GM12874 (cell line): Measurements from ENCODE around the gene KLF7.

Source experiments
- TF ChIP-seq, protein P1 (sequence below): IDR thresholded peaks from 2 replicates; pipeline ENCODE4 v1.5.1; 2011; ENCODE audit warnings: low read depth, mild to moderate bottlenecking, control low read depth, low read length, moderate library complexity; ENCODE audit not compliant: insufficient read depth

The KLF7 gene

GRCh38 chr2:207082619-207083018, 83.1 kb downstream of the KLF7 start:
- TF ChIP-seq, protein P1, sequence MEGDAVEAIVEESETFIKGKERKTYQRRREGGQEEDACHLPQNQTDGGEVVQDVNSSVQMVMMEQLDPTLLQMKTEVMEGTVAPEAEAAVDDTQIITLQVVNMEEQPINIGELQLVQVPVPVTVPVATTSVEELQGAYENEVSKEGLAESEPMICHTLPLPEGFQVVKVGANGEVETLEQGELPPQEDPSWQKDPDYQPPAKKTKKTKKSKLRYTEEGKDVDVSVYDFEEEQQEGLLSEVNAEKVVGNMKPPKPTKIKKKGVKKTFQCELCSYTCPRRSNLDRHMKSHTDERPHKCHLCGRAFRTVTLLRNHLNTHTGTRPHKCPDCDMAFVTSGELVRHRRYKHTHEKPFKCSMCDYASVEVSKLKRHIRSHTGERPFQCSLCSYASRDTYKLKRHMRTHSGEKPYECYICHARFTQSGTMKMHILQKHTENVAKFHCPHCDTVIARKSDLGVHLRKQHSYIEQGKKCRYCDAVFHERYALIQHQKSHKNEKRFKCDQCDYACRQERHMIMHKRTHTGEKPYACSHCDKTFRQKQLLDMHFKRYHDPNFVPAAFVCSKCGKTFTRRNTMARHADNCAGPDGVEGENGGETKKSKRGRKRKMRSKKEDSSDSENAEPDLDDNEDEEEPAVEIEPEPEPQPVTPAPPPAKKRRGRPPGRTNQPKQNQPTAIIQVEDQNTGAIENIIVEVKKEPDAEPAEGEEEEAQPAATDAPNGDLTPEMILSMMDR, result no peak

GRCh38 chr2:207078186-207078798, 87.5 kb downstream of the KLF7 start:
- TF ChIP-seq, protein P1, result no peak

DNA sequence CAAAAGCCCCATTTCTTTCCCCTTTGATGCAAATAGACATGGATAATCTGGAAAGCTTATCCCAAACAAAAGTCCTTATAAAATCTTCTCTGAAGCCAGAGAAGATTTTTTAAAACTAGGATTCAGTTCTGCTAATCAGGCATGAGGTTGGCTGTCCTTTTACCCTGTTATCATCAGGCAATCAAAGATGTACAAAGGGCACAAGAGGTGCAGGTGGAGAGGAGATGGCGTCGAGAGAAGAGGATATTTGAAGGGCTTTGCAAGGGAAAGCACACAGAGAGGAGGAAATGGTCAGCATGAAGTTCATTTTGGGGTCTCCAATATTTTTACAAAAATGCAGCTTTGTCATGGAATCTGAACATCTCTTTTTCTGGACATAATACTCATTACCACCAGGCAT, 88.5 kb downstream of the KLF7 start:
- TF ChIP-seq, protein P1, result no peak

- TF ChIP-seq, protein P1, result no peak
Observed at GRCh38 chr2:207075456-207075855, 90.3 kb downstream of the KLF7 start.

DNA sequence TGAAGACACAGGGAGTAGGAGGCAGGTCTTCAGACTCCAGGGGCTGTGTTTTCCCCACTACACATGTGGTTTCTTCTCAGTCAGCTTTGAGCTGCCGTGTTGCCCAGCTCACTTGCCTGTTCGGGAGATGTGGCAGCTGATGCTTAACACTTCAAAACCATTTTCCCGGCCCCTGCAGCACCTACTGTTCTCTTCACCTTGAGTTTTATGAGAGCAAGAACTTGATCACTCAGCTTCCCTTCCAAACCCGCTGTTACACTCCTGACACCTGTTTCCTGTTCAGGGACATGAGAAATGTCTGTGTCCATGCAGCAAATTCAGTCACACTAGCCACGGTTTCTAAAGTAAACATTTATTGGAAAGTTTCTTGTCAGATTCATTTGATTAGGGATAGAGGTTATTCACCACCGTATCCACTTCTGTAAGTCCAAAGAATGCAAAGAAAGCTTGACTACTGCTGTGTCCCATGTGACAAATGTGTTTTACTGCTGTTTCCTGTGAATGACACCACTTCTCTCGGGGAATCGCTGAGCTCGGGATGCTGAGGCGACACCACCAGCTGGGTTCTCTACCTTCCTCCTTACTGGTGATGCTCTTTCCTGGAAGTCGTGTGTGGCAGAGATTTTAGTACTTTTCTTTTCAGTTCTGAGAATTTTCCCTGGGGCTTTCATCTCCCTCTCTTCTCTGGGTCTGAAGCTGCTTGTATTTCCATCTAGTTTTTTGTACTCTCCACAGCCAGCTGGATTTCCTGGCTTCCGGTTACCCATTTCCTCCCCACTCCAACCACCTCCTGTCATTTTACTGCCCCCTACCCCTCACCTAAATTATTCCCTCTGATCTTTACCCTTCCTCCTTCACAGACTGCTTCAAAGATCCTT, 91.7 kb downstream of the KLF7 start:
- TF ChIP-seq, protein P1, result no peak

DNA sequence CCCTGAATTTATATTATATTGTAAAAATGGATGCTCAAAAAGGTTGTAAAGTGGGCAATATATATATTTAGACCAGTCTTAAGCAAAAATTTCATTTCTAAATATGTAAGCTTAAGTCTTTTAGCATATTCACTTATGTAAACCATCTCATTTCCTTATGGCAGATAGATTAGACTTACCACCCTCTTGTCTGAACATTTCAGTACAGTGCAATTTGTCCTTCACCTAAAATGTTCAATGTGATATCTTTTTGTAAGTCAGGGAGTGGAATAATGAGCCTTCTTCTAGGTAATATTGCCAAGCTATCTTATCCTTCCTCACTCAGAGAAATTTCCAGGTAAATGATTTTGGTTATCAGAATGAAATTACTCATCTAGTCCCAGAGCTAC, 92.3 kb downstream of the KLF7 start:
- TF ChIP-seq, protein P1, result no peak

GRCh38 chr2:207072571-207072970, 93.2 kb downstream of the KLF7 start:
- TF ChIP-seq, protein P1, result no peak
